ENCODE results near the gene CYSLTR2. TPM values are rescaled to one million over a fixed set of nuclear protein-coding genes. Genes with fewer than 3 reads are reported as not detected.

CYSLTR2 gene, protein sequence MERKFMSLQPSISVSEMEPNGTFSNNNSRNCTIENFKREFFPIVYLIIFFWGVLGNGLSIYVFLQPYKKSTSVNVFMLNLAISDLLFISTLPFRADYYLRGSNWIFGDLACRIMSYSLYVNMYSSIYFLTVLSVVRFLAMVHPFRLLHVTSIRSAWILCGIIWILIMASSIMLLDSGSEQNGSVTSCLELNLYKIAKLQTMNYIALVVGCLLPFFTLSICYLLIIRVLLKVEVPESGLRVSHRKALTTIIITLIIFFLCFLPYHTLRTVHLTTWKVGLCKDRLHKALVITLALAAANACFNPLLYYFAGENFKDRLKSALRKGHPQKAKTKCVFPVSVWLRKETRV
- total RNA-seq (2011; cell fraction: chromatin; rRNA removed; ENCODE audit: low replicate concordance), result not detected in 2 replicates
- total RNA-seq (2011; cell fraction: nucleolus; rRNA removed), result not detected in 2 replicates
- not detected in 2 replicates for total RNA-seq (2011; cell fraction: nucleoplasm; rRNA removed)
- total RNA-seq (2014; rRNA removed) (not detected in 2 replicates), total RNA-seq (2014; rRNA removed; fragmentation: Illumina TruSeq; extraction: Trizol) (not detected in 2 replicates), total RNA-seq (2015; rRNA removed; fragmentation: Illumina TruSeq; extraction: Trizol) (not detected in 2 replicates), total RNA-seq (2021) (not detected in 2 replicates), polyA plus RNA-seq (2011; rRNA removed) (not detected in 2 replicates), polyA plus RNA-seq (2014; fragmentation: Illumina TruSeq; extraction: Trizol) (not detected in 2 replicates), polyA plus RNA-seq (2014; fragmentation: Nextera tagmentation; extraction: Ambion mirVana) (not detected), polyA plus RNA-seq (2014; rRNA removed) (not detected in 2 replicates), polyA minus RNA-seq (2011; rRNA and poly(A)+ RNA removed) (not detected in 2 replicates), Bru-seq, nascent RNA (percentile 2 among the genes with signal in this experiment), BruChase-seq, experiment 1, labeled RNA remaining after a 2-hour chase (not detected), BruChase-seq, experiment 2, labeled RNA remaining after a 6-hour chase (not detected)
- polyA plus RNA-seq (2011; cell fraction: cytosol; rRNA removed), result 0.01 TPM in 1 of 2 replicates, not detected in the other
- not detected in 2 replicates for polyA plus RNA-seq (2011; cell fraction: nucleus; rRNA removed)
- not detected in 2 replicates for polyA plus RNA-seq (2012)
- polyA minus RNA-seq (2011; cell fraction: cytosol; rRNA and poly(A)+ RNA removed), result not detected in 2 replicates
- polyA minus RNA-seq (2011; cell fraction: nucleus; rRNA and poly(A)+ RNA removed), result not detected in 2 replicates
- long read RNA-seq, experiment 1, result 0 reads
- long read RNA-seq, experiment 2, result 0 reads
- long read RNA-seq, experiment 3, result 0 reads

DNA sequence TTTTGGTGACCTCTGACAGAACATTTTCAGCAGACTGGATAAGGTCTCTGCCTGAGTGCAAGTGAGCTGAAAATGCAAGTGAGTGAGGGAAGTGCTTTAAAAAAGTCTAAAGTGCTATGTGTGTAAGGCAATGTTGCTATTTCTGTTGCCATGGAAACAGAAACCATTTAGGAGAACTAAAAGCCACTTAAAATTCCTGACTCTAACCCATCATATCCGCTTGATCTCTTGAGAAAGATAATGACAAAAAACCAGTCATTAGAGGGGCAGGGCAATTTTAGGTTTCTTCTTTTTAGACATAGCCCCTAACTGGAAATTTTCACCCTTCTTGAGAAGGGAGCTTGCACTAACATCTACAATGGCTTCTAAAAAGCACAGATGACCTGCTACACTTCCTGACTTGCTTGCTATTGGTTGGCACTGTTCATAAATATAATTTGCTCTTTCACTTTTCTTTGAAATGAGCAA lies at the start of gene CYSLTR2:
CYSLTR2 (plus strand) TSS at position 458 of the 468 bp plus-strand sequence. CDS start 52,889 bp downstream, outside the sequence.
- H3K79me2 ChIP-seq (ENCODE audit: control insufficient read depth, insufficient read depth, low read length), result no peaks in the 10 kb centered on the region
- H3K36me3 ChIP-seq (ENCODE audit: control insufficient read depth, insufficient read depth, low read length), result no peaks in the 10 kb centered on the region
- no peaks in the 10 kb centered on the region for H3K9me3 ChIP-seq (replicated peaks; ENCODE audit: control insufficient read depth, insufficient read depth, low read depth, low read length)
- TF ChIP-seq RFX1 (IDR thresholded peaks at IDR 0.05) (peak; percentile 84), TRIM24 (IDR thresholded peaks at IDR 0.05) (no peak), RBM14 (IDR thresholded peaks at IDR 0.05; ENCODE audit: borderline replicate concordance, insufficient read depth, low read depth, low read length) (no peak)
- TF ChIP-seq, protein P1, sequence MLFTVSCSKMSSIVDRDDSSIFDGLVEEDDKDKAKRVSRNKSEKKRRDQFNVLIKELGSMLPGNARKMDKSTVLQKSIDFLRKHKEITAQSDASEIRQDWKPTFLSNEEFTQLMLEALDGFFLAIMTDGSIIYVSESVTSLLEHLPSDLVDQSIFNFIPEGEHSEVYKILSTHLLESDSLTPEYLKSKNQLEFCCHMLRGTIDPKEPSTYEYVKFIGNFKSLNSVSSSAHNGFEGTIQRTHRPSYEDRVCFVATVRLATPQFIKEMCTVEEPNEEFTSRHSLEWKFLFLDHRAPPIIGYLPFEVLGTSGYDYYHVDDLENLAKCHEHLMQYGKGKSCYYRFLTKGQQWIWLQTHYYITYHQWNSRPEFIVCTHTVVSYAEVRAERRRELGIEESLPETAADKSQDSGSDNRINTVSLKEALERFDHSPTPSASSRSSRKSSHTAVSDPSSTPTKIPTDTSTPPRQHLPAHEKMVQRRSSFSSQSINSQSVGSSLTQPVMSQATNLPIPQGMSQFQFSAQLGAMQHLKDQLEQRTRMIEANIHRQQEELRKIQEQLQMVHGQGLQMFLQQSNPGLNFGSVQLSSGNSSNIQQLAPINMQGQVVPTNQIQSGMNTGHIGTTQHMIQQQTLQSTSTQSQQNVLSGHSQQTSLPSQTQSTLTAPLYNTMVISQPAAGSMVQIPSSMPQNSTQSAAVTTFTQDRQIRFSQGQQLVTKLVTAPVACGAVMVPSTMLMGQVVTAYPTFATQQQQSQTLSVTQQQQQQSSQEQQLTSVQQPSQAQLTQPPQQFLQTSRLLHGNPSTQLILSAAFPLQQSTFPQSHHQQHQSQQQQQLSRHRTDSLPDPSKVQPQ (CRISPR knock-in tag; IDR thresholded peaks at IDR 0.05; ENCODE audit: borderline replicate concordance), result no peak
- ATAC-seq, result no peak
- H3K4me1 ChIP-seq (replicated peaks in 1 of 2; ENCODE audit: control insufficient read depth in 2 of 2, insufficient read depth in 2 of 2, low read length in 2 of 2), result no peaks in the 10 kb centered on the region
- H2AFZ ChIP-seq (ENCODE audit: low read depth, low read length), result no peak within 1 kb of the TSS
- no peaks in the 10 kb centered on the region for H3K27me3 ChIP-seq (ENCODE audit: control insufficient read depth in 2 of 2, insufficient read depth in 2 of 2, low read length in 2 of 2)
- ChIA-PET POLR2A (no interaction called here), CTCF (ENCODE audit: low intra/inter-chr PET ratio) (no interaction called here)
- no peak within 1 kb of the TSS for H3K9ac ChIP-seq (ENCODE audit: insufficient read depth in 1 of 2, low read depth in 2 of 2, low read length in 2 of 2)
- no peak within 1 kb of the TSS for H3K4me3 ChIP-seq
- no TSS peak for BruUV-seq (replicated peaks)
- 0% methylated on average over 1 of the region's 1 CpG for WGBS (ENCODE audit: insufficient coverage, low coverage, missing lambda C conversion rate)
- in situ Hi-C loops (cut with MboI), result no loop called here
- FAIRE-seq, result no peak
- no peaks in the 10 kb centered on the region for H3K9me1 ChIP-seq (ENCODE audit: control insufficient read depth, insufficient read depth, low read length)
- no peak for DNase-seq (ENCODE audit: extremely low read depth in 1 of 4, low spot score in 3 of 4)
- no peak within 1 kb of the TSS for H3K4me2 ChIP-seq (ENCODE audit: insufficient read depth, low read length)
- intact Hi-C loops (cut with micrococcal nuclease), result no loop called here
- no peaks in the 10 kb centered on the region for H4K20me1 ChIP-seq (replicated peaks; ENCODE audit: control insufficient read depth, insufficient read depth, low read length)
- no peak within 1 kb of the TSS for H3K27ac ChIP-seq (ENCODE audit: extremely low read depth, low read depth, low read length)

All from K562 (cell line).